Esophagus squamous epithelium (tissue), 4 donors: Measurements from ENCODE around the gene ATAT1.

Experiments
- CTCF ChIP-seq, 6 experiments: fragments of 450-650 bp in 4 of 6; fragments of 200-600 bp in 2 of 6; sonication (generic) in 2 of 6; IDR thresholded peaks; one replicate each; pipeline ENCODE4 v1.5.1; 2016 to 2019; ENCODE audit warnings: antibody characterized with exemption in 6 of 6, mild to moderate bottlenecking in 4 of 6, moderate library complexity in 4 of 6
- POLR2A ChIP-seq, 4 donors: fragments of 450-650 bp; IDR thresholded peaks; one replicate each; pipeline ENCODE4 v1.6.1; 2017; ENCODE audit warnings: antibody characterized with exemption in 4 of 4, mild to moderate bottlenecking in 4 of 4, moderate library complexity in 3 of 4

- no peak for TF ChIP-seq CTCF (IDR thresholded peaks at IDR 0.05)
- no peak for TF ChIP-seq POLR2A (IDR thresholded peaks at IDR 0.05)
These were observed 18.1 kb downstream of the ATAT1 start for GRCh38 chr6:30644769-30645168.
